ENCODE results near the gene RCVRN.

- TF ChIP-seq SIN3A (IDR thresholded peaks at IDR 0.05; ENCODE audit: borderline replicate concordance, insufficient read depth, low read depth, low read length) = no peak
- TF ChIP-seq POLR2AphosphoS5 (IDR thresholded peaks at IDR 0.05; ENCODE audit: low read depth, low read length) = no peak
- TF ChIP-seq CTCF (IDR thresholded peaks at IDR 0.05) = no peak
- no peak for TF ChIP-seq REST (IDR thresholded peaks at IDR 0.05; ENCODE audit: insufficient read depth in 1 of 2, low read depth in 2 of 2, low read length in 1 of 2)
- TF ChIP-seq TCF7L2 (IDR thresholded peaks at IDR 0.05; ENCODE audit: low read depth, low read length) = no peak
Measured at GRCh38 chr17:9868552-9868951, 36.5 kb downstream of the RCVRN start.

Measured in Panc1 (cell line).